T-cell (primary cell): Measurements from ENCODE around the gene GDF10. TPM values are rescaled to one million over a fixed set of nuclear protein-coding genes. Genes with fewer than 3 reads are reported as not detected.

Source experiments
- ATAC-seq, 4 experiments: fragments of 200-7000 bp in 3 of 4; fragments of 150-1000 bp in 1 of 4; cut with Tn5 transposase; replicated peaks in 1 of 4; 1 replicate in 3 of 4; 2 replicates in 1 of 4; pipeline ENCODE4 v1.10.0; 2021; ENCODE audit warnings: moderate library complexity in 3 of 4, mild to moderate bottlenecking in 2 of 4, moderate number of reproducible peaks in 1 of 4
- CTCF ChIA-PET, 2 donors: fragments of 300-600 bp; sonication (Branson Sonifier 250); formaldehyde crosslinking; loops; one replicate each; lab custom pipeline; 2022; ENCODE audit warnings: antibody characterized with exemption in 2 of 2; lab: Charles Lee
- POLR2A ChIA-PET, 2 donors: fragments of 300-600 bp; sonication (Branson Sonifier 250); formaldehyde crosslinking; loops; one replicate each; lab custom pipeline; 2022; ENCODE audit warnings: antibody characterized with exemption in 2 of 2; lab: Charles Lee
- DNase-seq, 35 experiments: peaks; one replicate each; pipeline versions ENCODE4 v3.0.0 to v3.0.0-alpha.2; 2013 to 2023
- H3K27ac ChIP-seq: one replicate; pipeline ENCODE4 v1.5.1; 2013; ENCODE audit warnings: low read length
- H3K27me3 ChIP-seq, 2 experiments: replicated peaks in 1 of 2; 1 replicate in 1 of 2; 2 replicates in 1 of 2; pipeline versions ENCODE4 v1.6.1 to v1.7.0; 2013; ENCODE audit warnings: low read length in 1 of 2, mixed read lengths in 1 of 2; ENCODE audit not compliant: control insufficient read depth in 2 of 2, insufficient read depth in 2 of 2; ENCODE audit errors: extremely low read depth in 1 of 2
- H3K36me3 ChIP-seq, 2 donors: 1 replicate in 1 of 2; 2 replicates in 1 of 2; pipeline versions ENCODE4 v1.6.1 to v1.7.0; 2013; ENCODE audit warnings: low read length in 1 of 2; ENCODE audit not compliant: control insufficient read depth in 2 of 2, insufficient read depth in 1 of 2; ENCODE audit errors: extremely low read depth in 1 of 2
- H3K4me1 ChIP-seq, 2 experiments: 1 replicate in 1 of 2; 2 replicates in 1 of 2; pipeline versions ENCODE4 v1.6.1 to v1.7.0; 2013; ENCODE audit warnings: low read length in 2 of 2, mixed read lengths in 1 of 2; ENCODE audit not compliant: insufficient read depth in 2 of 2, control insufficient read depth in 1 of 2; ENCODE audit errors: extremely low read depth in 1 of 2
- H3K4me3 ChIP-seq, 2 donors: 1 replicate in 1 of 2; 2 replicates in 1 of 2; pipeline versions ENCODE4 v1.5.1 to v1.7.0; 2013; ENCODE audit warnings: mild to moderate bottlenecking in 2 of 2, low read length in 1 of 2, moderate library complexity in 1 of 2; ENCODE audit not compliant: control insufficient read depth in 1 of 2; ENCODE audit errors: extremely low read depth in 1 of 2
- H3K9me3 ChIP-seq: 2 replicates; pipeline ENCODE4 v1.7.0; 2013
- H3K27ac Mint-ChIP-seq, 2 donors: one replicate each; pipeline ENCODE4 v1.8.0; 2020 to 2021; ENCODE audit warnings: mild to moderate bottlenecking in 2 of 2, mixed read lengths in 2 of 2
- H3K27me3 Mint-ChIP-seq, 2 donors: one replicate each; pipeline ENCODE4 v1.8.0; 2021 to 2022; ENCODE audit warnings: mixed read lengths in 2 of 2
- H3K36me3 Mint-ChIP-seq: one replicate; pipeline ENCODE4 v1.8.0; 2021; ENCODE audit warnings: mixed read lengths
- H3K4me1 Mint-ChIP-seq, 3 donors: one replicate each; pipeline ENCODE4 v1.8.0; 2020 to 2022; ENCODE audit warnings: mixed read lengths in 3 of 3, mild to moderate bottlenecking in 1 of 3
- H3K4me3 Mint-ChIP-seq, 3 donors: one replicate each; pipeline ENCODE4 v1.8.0; 2020 to 2022; ENCODE audit warnings: mild to moderate bottlenecking in 3 of 3, mixed read lengths in 3 of 3, moderate library complexity in 3 of 3
- H3K9me3 Mint-ChIP-seq, 3 donors: one replicate each; pipeline ENCODE4 v1.8.0; 2020 to 2022; ENCODE audit warnings: mixed read lengths in 3 of 3
- WGBS: methylation state at CpG from one replicate; pipeline ENCODE4 v1.1.5; 2013; ENCODE audit warnings: missing lambda C conversion rate; ENCODE audit not compliant: insufficient coverage; 5-methylcytosine and 5-hydroxymethylcytosine counted together
- total RNA-seq, 35 experiments: library from RNA in 6 of 35; stranded (reverse) in 6 of 35; fragments of 120-200 nt in 1 of 35; gene quantifications; one replicate each; pipeline versions ENCODE4 v1.2.1 to v1.2.4 and lab custom pipeline; 2013 to 2026

GDF10 gene
- total RNA-seq, 5 donors from 2014 or later (not counting 1 experiment from before 2014, with no cell fraction given) = 0.14 to 1.4 (median 0.46) TPM

- H3K4me3 Mint-ChIP-seq = peak overlapping the region in 1 of 3 donors; percentile 38
These were observed 21.3 kb upstream of the GDF10 start for GRCh38 chr10:47278720-47279119.

GRCh38 chr10:47279276-47279675 lies 20.7 kb upstream of the GDF10 start:
- 64% methylated on average over 2 of the region's 2 CpGs for WGBS

More at GRCh38 chr10:47278720-47279119, 21.3 kb upstream of the GDF10 start:
- Mint-ChIP-seq H3K9me3 (no peaks in the 10 kb centered on the region), H3K4me1 (peaks cover 27 to 34% (median 34%) of the 10 kb centered on the region in 3 donors), H3K36me3 (no peaks in the 10 kb centered on the region), H3K27me3 (no peaks in the 10 kb centered on the region), H3K27ac (peak overlapping the region in 1 of 2 donors; percentile 44)
- peaks cover 0 to 7% of the 10 kb centered on the region in 2 experiments for H3K27me3 ChIP-seq
- ATAC-seq (no peak), DNase-seq (no peak)
- WGBS = no CpG with 5 or more reads among the region's 3 CpGs
- no peaks in the 10 kb centered on the region for H3K9me3 ChIP-seq
- H3K27ac ChIP-seq = no peak overlapping the region
- POLR2A ChIA-PET = interaction anchor here in 1 of 2 donors (0.6 kb wide), 1 partner anchor 40 kb away, joined by 6 read pairs; no protein-coding TSS in a partner anchor
- CTCF ChIA-PET = no interaction called here
- peaks cover 9 to 28% of the 10 kb centered on the region in 2 experiments for H3K4me1 ChIP-seq
- H3K4me3 ChIP-seq = no peak overlapping the region
- peaks cover 0 to 2% of the 10 kb centered on the region in 2 donors for H3K36me3 ChIP-seq

DNA sequence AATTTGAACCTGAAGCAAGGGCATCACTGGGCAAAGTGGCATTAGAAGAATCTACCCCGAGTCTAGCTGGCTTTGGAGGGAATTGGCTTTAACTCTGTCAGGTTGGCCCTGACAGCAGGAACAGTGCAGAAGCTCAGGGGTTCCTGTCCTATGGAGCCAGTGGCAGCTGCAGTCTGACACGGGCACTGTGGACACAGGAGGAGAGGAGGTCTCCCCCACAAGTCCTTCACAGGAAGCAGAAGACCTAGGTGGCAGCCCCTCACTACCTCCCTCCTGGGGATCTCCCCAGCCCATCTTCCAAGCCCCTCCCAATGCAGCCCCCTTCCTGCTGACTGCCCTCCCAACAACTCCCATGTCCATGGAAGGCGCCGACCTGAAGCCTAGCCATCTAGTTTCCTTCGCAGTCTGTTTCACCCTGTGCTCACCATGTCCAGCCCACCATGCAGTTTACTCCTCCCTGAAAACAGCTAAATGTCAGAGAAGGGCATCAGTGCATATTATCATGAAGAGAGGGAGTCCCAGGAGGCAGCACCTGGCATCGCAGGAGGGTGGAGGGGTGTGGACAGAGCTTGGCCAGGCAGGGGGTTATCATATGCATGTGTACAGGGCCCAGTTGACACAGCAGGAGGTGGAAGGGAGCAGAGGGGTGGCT lies 17.9 kb upstream of the GDF10 start:
- 89% methylated on average over 5 of the region's 6 CpGs for WGBS
- CTCF ChIA-PET = no interaction called here
- Mint-ChIP-seq H3K4me3 (no peak overlapping the region), H3K4me1 (peaks cover 42 to 51% (median 45%) of the 10 kb centered on the region in 3 donors), H3K27me3 (no peaks in the 10 kb centered on the region), H3K36me3 (no peaks in the 10 kb centered on the region), H3K9me3 (no peaks in the 10 kb centered on the region), H3K27ac (peak overlapping the region in 1 of 2 donors; percentile 28)
- no peaks in the 10 kb centered on the region for H3K9me3 ChIP-seq
- H3K36me3 ChIP-seq = peaks cover 0 to 2% of the 10 kb centered on the region in 2 donors
- ATAC-seq (no peak), DNase-seq (no peak)
- peaks cover 18 to 36% of the 10 kb centered on the region in 2 experiments for H3K4me1 ChIP-seq
- POLR2A ChIA-PET = interaction anchor here in 1 of 2 donors (0.6 kb wide), 1 partner anchor 951 kb away, joined by 9 read pairs; no protein-coding TSS in a partner anchor
- no peak overlapping the region for H3K4me3 ChIP-seq
- peaks cover 0 to 6% of the 10 kb centered on the region in 2 experiments for H3K27me3 ChIP-seq
- H3K27ac ChIP-seq = no peak overlapping the region

More at GRCh38 chr10:47279276-47279675, 20.7 kb upstream of the GDF10 start:
- DNase-seq (no peak), ATAC-seq (no peak)
- Histone ChIP-seq H3K27ac (no peak overlapping the region), H3K4me3 (no peak overlapping the region), H3K36me3 (peaks cover 0 to 2% of the 10 kb centered on the region in 2 donors), H3K4me1 (peaks cover 9 to 28% of the 10 kb centered on the region in 2 experiments), H3K9me3 (no peaks in the 10 kb centered on the region), H3K27me3 (peaks cover 0 to 7% of the 10 kb centered on the region in 2 experiments)
- Mint-ChIP-seq H3K27me3 (no peaks in the 10 kb centered on the region), H3K4me3 (no peak overlapping the region), H3K9me3 (no peaks in the 10 kb centered on the region), H3K4me1 (peaks cover 27 to 36% (median 34%) of the 10 kb centered on the region in 3 donors), H3K36me3 (no peaks in the 10 kb centered on the region), H3K27ac (no peak overlapping the region)
- ChIA-PET CTCF (no interaction called here), POLR2A (no interaction called here)

- Histone ChIP-seq H3K9me3 (no peaks in the 10 kb centered on the region), H3K27ac (no peak overlapping the region), H3K4me3 (no peak overlapping the region), H3K27me3 (peaks cover 0 to 6% of the 10 kb centered on the region in 2 experiments), H3K36me3 (peaks cover 0 to 2% of the 10 kb centered on the region in 2 donors), H3K4me1 (peaks cover 18 to 36% of the 10 kb centered on the region in 2 experiments)
- Mint-ChIP-seq H3K27me3 (no peaks in the 10 kb centered on the region), H3K36me3 (no peaks in the 10 kb centered on the region), H3K9me3 (no peaks in the 10 kb centered on the region), H3K27ac (no peak overlapping the region), H3K4me3 (no peak overlapping the region), H3K4me1 (peaks cover 40 to 51% (median 45%) of the 10 kb centered on the region in 3 donors)
- ATAC-seq (no peak), DNase-seq (no peak)
- WGBS = 96% methylated on average over 4 of the region's 6 CpGs
- POLR2A ChIA-PET = no interaction called here
- CTCF ChIA-PET = no interaction called here
These were observed 17.4 kb upstream of the GDF10 start for GRCh38 chr10:47282657-47283018.

DNA sequence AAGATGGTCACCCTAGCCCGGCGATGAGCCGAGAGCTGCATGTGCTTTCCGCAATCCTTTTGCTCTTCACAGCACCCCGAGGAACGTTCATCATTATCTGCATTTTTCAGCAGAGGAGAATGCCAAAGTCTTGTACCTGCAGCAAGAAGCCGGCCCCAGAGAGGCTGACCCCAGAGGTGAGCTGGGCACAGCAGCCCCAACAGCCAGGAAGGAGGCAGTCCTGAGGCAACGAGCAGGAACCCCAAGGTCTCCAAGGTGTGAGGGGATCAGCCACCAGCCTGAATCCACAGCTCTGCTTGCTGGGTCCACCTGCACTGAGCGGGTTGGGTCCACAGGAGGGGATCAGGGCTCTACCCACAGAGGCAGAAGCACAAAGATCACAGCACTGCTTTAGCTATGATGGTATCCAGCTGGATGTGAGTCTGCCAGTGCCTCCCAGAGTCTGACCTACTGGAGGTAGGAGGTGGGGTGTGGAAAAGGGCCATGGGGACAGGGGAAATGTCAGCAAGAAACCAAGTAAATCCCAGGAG lies 16.8 kb upstream of the GDF10 start:
- Mint-ChIP-seq H3K27ac (no peak overlapping the region), H3K36me3 (no peaks in the 10 kb centered on the region), H3K4me3 (no peak overlapping the region), H3K4me1 (peaks cover 37 to 46% (median 42%) of the 10 kb centered on the region in 3 donors), H3K27me3 (no peaks in the 10 kb centered on the region), H3K9me3 (no peaks in the 10 kb centered on the region)
- ChIA-PET POLR2A (no interaction called here), CTCF (no interaction called here)
- no peak for DNase-seq
- H3K27me3 ChIP-seq = peaks cover 0 to 4% of the 10 kb centered on the region in 2 experiments
- no peak for ATAC-seq
- H3K4me1 ChIP-seq = peaks cover 15 to 31% of the 10 kb centered on the region in 2 experiments
- H3K36me3 ChIP-seq = peaks cover 0 to 2% of the 10 kb centered on the region in 2 donors
- H3K27ac ChIP-seq = no peak overlapping the region
- H3K9me3 ChIP-seq = no peaks in the 10 kb centered on the region
- no peak overlapping the region for H3K4me3 ChIP-seq
- WGBS = 84% methylated on average over 9 of the region's 9 CpGs

DNA sequence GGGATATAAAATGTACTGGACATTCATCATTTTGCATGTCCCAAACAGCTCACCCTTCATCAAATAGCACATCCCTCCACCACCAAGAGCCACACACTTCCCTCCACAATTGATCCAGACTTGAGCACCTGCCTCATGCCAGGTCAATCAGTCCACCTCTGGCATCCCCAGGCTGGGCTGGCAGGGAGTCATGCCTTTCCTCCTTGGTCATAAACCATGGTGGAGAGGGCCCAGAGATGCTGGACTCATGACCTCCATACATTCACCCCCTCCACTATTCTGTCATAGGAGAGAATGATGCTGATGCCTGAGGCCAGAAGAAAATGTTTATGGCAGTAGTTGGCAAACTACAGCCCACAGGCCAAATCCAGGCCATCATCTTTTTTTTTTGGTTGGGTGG lies 16.1 kb upstream of the GDF10 start:
- H3K27me3 Mint-ChIP-seq = no peaks in the 10 kb centered on the region
- Histone ChIP-seq H3K27ac (no peak overlapping the region), H3K4me1 (peaks cover 15 to 27% of the 10 kb centered on the region in 2 experiments), H3K27me3 (peaks cover 0 to 3% of the 10 kb centered on the region in 2 experiments), H3K9me3 (no peaks in the 10 kb centered on the region), H3K36me3 (peaks cover 0 to 2% of the 10 kb centered on the region in 2 donors), H3K4me3 (no peak overlapping the region)
- ChIA-PET CTCF (no interaction called here), POLR2A (no interaction called here)
- no peaks in the 10 kb centered on the region for H3K36me3 Mint-ChIP-seq
- peak overlapping the region in 1 of 2 donors; percentile 61 for H3K27ac Mint-ChIP-seq
- DNase-seq = no peak
- ATAC-seq = no peak
- no peak overlapping the region for H3K4me3 Mint-ChIP-seq
- H3K4me1 Mint-ChIP-seq = peaks cover 33 to 44% (median 36%) of the 10 kb centered on the region in 3 donors
- no peaks in the 10 kb centered on the region for H3K9me3 Mint-ChIP-seq
